Measurements from ENCODE around the gene LRRFIP1.
"Not testable (repeated sequence)": the region's sequence is repeated elsewhere in the genome, so short reads cannot be mapped to it uniquely, and the experiment has no call there.

LRRFIP1 gene

GRCh38 chr2:237773826-237774225 is 146.4 kb downstream of the LRRFIP1 start:
- TF ChIP-seq, protein P1, sequence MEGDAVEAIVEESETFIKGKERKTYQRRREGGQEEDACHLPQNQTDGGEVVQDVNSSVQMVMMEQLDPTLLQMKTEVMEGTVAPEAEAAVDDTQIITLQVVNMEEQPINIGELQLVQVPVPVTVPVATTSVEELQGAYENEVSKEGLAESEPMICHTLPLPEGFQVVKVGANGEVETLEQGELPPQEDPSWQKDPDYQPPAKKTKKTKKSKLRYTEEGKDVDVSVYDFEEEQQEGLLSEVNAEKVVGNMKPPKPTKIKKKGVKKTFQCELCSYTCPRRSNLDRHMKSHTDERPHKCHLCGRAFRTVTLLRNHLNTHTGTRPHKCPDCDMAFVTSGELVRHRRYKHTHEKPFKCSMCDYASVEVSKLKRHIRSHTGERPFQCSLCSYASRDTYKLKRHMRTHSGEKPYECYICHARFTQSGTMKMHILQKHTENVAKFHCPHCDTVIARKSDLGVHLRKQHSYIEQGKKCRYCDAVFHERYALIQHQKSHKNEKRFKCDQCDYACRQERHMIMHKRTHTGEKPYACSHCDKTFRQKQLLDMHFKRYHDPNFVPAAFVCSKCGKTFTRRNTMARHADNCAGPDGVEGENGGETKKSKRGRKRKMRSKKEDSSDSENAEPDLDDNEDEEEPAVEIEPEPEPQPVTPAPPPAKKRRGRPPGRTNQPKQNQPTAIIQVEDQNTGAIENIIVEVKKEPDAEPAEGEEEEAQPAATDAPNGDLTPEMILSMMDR (IDR thresholded peaks at IDR 0.05; ENCODE audit: insufficient read depth, low read depth, low read length, missing control alignments) = no peak

GRCh38 chr2:237774811-237775553 is 147.6 kb downstream of the LRRFIP1 start:
- TF ChIP-seq, protein P1 (IDR thresholded peaks at IDR 0.05; ENCODE audit: insufficient read depth, low read depth, low read length, missing control alignments) = peak; percentile 56
- no peak overlapping the region for H3K4me3 ChIP-seq (ENCODE audit: low read depth, low read length)
- peak; percentile 73 for DNase-seq (ENCODE audit: low read depth)

More at GRCh38 chr2:237773826-237774225, 146.4 kb downstream of the LRRFIP1 start:
- no peak overlapping the region for H3K4me3 ChIP-seq (ENCODE audit: low read depth, low read length)
- DNase-seq (ENCODE audit: low read depth) = no peak

DNA sequence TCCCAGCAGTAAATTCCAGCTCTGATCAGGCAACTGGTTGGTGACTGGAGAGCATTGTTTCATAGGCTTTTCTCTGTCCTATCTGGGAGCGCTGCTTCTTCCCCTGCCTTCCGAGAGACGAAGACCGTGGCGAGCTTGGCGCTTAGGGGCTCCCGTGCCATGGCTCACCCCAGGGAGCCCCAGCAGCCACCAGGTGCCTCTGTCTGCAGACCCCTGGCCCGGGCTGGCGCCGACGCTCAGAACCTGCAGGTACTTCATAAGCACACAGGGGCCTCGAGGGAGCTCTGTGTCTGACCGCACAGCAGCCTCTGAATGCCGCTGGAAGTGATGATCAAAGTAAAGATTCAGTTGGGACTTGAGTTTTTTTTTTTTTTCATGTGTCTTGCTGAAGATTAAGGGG is 152.1 kb downstream of the LRRFIP1 start:
- no peak overlapping the region for H3K4me3 ChIP-seq (ENCODE audit: low read depth, low read length)
- TF ChIP-seq, protein P1 (IDR thresholded peaks at IDR 0.05; ENCODE audit: insufficient read depth, low read depth, low read length, missing control alignments) = no peak
- no peak for DNase-seq (ENCODE audit: low read depth)

DNA sequence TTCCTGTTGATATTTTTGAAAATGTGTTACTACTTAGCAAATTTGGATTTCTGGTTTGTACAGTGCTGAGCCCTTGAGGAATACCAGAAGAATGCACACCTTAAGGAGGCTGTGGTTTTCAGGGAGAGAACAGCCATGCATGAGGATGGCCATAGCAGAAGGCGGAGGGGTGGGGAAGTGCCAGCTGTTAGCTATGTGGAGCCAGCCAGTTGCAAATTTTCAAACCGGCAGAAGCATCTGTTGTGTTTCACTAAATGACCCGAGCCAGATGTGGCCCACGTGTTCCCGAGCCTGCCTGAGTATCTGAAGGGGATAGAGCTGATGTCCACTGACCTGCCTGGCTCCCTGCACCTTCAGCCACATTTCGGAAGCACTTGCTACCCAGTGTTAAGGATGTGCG is 154.8 kb downstream of the LRRFIP1 start:
- no peak overlapping the region for H3K4me3 ChIP-seq (ENCODE audit: low read depth, low read length)
- no peak for DNase-seq (ENCODE audit: low read depth)
- TF ChIP-seq, protein P1 (IDR thresholded peaks at IDR 0.05; ENCODE audit: insufficient read depth, low read depth, low read length, missing control alignments) = no peak

DNA sequence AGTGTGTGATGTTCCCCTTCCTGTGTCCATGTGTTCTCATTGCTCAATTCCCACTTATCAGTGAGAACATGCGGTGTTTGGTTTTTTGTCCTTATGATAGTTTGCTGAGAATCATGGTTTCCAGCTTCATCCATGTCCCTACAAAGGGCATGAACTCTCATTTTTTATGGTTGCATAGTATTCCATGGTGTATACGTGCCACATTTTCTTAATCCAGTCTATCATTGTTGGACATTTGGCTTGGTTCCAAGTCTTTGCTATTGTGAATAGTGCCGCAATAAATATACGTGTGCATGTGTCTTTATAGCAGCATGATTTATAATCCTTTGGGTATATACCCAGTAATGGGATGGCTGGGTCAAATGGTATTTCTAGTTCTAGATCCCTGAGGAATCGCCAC is 156.3 kb downstream of the LRRFIP1 start:
- not testable (repeated sequence) for H3K4me3 ChIP-seq (ENCODE audit: low read depth, low read length); DNase-seq (ENCODE audit: low read depth)

DNA sequence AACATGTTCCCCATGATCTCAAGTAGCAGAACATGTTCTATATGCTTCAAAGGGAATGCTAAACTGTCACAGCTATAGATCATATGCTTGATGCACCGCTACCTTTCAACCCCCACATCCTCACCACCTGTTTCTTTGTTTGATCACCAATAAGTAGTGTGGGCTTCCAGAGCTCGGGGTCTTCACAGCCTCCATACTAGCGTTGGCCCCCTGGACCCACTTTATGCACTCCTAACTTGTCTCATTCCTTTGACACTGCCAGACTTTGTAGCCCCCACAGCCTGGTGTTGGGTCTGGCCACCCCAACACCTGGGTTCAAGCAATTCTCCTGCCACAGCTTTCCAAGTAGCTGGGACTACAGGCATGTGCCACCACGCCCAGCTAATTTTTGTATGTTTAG is 159.5 kb downstream of the LRRFIP1 start:
- no peak for DNase-seq (ENCODE audit: low read depth)
- no peak overlapping the region for H3K4me3 ChIP-seq (ENCODE audit: low read depth, low read length)
- TF ChIP-seq, protein P1 (IDR thresholded peaks at IDR 0.05; ENCODE audit: insufficient read depth, low read depth, low read length, missing control alignments) = no peak

DNA sequence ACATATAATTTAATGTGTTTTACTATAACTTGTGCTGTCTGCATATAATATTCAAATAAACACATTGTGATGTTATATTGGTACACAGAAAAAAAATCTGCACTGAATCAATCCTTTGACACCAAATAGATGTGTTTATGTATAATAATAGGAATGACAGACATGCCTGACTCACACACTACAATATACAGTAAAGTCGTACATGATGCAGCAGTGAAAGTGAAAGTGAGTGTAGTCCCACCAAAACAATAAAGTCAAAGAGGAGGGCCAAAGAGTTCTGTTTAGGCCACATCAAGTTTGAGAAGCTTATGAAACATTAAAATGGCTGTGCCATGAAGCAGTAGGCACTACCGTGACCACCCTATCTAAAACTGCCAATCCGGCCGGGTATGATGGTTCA is 163.0 kb downstream of the LRRFIP1 start:
- no peak overlapping the region for H3K4me3 ChIP-seq (ENCODE audit: low read depth, low read length)
- no peak for DNase-seq (ENCODE audit: low read depth)
- TF ChIP-seq, protein P1 (IDR thresholded peaks at IDR 0.05; ENCODE audit: insufficient read depth, low read depth, low read length, missing control alignments) = no peak
